Endothelial cell (in vitro differentiated cells): ENCODE results near the gene FAM169A. TPM values are rescaled to one million over a fixed set of nuclear protein-coding genes. Genes with fewer than 3 reads are reported as not detected.
A peak's percentile ranks its signal among the peaks of the same experiment; 100 is the strongest.
"Not testable (repeated sequence)": the region's sequence is repeated elsewhere in the genome, so short reads cannot be mapped to it uniquely, and the experiment has no call there.

Experiments
- DNase-seq: peaks from one replicate; pipeline ENCODE4 v3.0.0; 2021; ENCODE audit warnings: low spot score
- H3K27ac Mint-ChIP-seq: one replicate; pipeline ENCODE4 v1.8.0; 2021; ENCODE audit warnings: mixed read lengths, inconsistent platforms; ENCODE audit not compliant: unreplicated experiment
- H3K27me3 Mint-ChIP-seq: one replicate; pipeline ENCODE4 v1.8.0; 2021; ENCODE audit warnings: mild to moderate bottlenecking, moderate library complexity, mixed read lengths, inconsistent platforms; ENCODE audit not compliant: unreplicated experiment
- H3K36me3 Mint-ChIP-seq: one replicate; pipeline ENCODE4 v1.8.0; 2021; ENCODE audit warnings: mild to moderate bottlenecking, low read depth, mixed read lengths, inconsistent platforms; ENCODE audit not compliant: unreplicated experiment
- H3K4me1 Mint-ChIP-seq: one replicate; pipeline ENCODE4 v1.8.0; 2021; ENCODE audit warnings: mild to moderate bottlenecking, mixed read lengths, inconsistent platforms; ENCODE audit not compliant: unreplicated experiment
- H3K4me3 Mint-ChIP-seq: one replicate; pipeline ENCODE4 v1.8.0; 2021; ENCODE audit warnings: mild to moderate bottlenecking, mixed read lengths, inconsistent platforms; ENCODE audit not compliant: unreplicated experiment
- H3K9me3 Mint-ChIP-seq: one replicate; pipeline ENCODE4 v1.8.0; 2021; ENCODE audit warnings: mixed read lengths, inconsistent platforms; ENCODE audit not compliant: unreplicated experiment
- total RNA-seq: library from RNA; stranded (reverse); fragmentation: NEBNext Ultra II Directional; extraction: Animal tissue kit (Norgen Biotek cat#: 25700); gene quantifications from one replicate; pipeline ENCODE4 v1.2.1, GENCODE V29; 2021; ENCODE audit not compliant: unreplicated experiment
- TF ChIP-seq, protein P1 (sequence below): fragments of 200-600 bp; sonication (generic); IDR thresholded peaks from one replicate; pipeline ENCODE4 v1.5.0; 2021; ENCODE audit warnings: antibody characterized with exemption; ENCODE audit not compliant: unreplicated experiment

Gene FAM169A
- total RNA-seq, 1 donor from 2014 or later, result 21.1 TPM

DNA sequence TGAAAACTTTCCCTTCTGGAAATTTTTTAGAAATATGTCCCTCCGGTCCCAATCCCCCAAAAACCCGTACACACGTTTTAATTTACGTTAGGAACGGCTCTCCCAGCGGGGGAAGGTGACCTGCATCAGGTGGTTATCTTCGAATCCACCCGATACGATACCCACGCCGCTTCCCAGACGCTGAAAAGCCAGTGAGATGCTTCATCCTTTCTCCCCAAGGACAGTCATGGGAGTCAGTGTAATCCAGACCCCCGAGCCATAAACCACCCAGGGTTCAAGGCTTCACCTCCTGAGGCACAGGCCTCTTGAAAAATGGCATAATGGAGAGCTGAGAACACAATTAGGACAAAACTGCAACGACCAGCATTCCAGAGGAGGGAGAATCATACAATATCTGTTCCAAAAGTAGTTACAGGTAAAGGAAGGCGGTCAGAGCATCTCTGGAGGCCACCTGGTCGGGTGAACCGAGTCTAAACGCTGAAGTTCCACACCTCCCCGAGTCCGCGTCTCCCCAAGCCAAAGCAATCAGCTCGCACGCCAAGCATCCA, 857 bp downstream of the FAM169A start:
- Mint-ChIP-seq H3K36me3 (peaks cover 4% of the 10 kb centered on the region), H3K4me3 (peak overlapping the region; percentile 96), H3K9me3 (no peaks in the 10 kb centered on the region), H3K27ac (peak overlapping the region; percentile 90), H3K27me3 (peaks cover 5% of the 10 kb centered on the region), H3K4me1 (peaks cover 18% of the 10 kb centered on the region)
- TF ChIP-seq, protein P1, sequence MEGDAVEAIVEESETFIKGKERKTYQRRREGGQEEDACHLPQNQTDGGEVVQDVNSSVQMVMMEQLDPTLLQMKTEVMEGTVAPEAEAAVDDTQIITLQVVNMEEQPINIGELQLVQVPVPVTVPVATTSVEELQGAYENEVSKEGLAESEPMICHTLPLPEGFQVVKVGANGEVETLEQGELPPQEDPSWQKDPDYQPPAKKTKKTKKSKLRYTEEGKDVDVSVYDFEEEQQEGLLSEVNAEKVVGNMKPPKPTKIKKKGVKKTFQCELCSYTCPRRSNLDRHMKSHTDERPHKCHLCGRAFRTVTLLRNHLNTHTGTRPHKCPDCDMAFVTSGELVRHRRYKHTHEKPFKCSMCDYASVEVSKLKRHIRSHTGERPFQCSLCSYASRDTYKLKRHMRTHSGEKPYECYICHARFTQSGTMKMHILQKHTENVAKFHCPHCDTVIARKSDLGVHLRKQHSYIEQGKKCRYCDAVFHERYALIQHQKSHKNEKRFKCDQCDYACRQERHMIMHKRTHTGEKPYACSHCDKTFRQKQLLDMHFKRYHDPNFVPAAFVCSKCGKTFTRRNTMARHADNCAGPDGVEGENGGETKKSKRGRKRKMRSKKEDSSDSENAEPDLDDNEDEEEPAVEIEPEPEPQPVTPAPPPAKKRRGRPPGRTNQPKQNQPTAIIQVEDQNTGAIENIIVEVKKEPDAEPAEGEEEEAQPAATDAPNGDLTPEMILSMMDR, result no peak
- no peak for DNase-seq

DNA sequence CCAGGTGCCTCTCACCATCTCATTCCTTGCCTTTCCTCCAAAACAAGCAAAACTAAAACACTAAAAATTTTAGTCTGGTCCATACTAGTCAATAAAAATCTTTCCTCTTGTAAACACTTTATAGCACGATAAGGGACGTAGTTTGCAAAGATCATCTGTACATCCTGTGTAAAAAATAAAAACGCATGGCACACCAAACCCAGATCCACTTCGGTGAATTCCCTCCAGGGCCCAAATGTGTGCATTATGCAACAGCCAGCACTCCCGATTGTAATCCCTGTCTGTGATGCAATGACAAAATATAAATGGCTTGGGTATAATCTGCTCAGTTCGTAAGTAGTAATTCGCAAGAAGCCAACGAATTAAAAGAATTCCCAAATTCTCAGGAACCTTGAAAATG, 1.4 kb downstream of the FAM169A start:
- Mint-ChIP-seq H3K27me3 (peaks cover 5% of the 10 kb centered on the region), H3K9me3 (no peaks in the 10 kb centered on the region), H3K4me3 (peak overlapping the region; percentile 96), H3K36me3 (peaks cover 4% of the 10 kb centered on the region), H3K27ac (no peak overlapping the region), H3K4me1 (peaks cover 18% of the 10 kb centered on the region)
- DNase-seq, result no peak
- TF ChIP-seq, protein P1, result no peak

DNA sequence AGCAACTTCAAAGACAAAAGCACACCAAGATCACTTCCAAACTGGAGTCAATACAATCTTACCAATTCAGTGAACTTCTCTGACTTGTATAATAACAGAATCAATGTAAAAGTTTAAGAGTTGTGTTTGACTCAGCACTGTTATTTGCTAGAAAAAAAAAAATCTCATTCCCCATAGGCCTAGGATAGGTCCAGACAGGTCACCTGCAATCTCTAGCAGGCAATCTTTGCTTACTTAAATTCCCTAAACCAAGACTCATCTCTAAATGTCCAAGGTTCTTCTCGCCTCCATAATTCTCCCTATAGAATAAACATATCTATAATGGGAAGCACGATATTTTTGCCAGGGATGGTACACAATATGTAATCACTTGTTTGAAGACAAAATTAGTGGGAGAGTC, 2.5 kb downstream of the FAM169A start:
- H3K4me1 Mint-ChIP-seq, result peaks cover 18% of the 10 kb centered on the region
- no peak for DNase-seq
- no peak overlapping the region for H3K27ac Mint-ChIP-seq
- TF ChIP-seq, protein P1, result no peak
- no peak overlapping the region for H3K4me3 Mint-ChIP-seq
- H3K36me3 Mint-ChIP-seq, result peaks cover 4% of the 10 kb centered on the region
- peaks cover 5% of the 10 kb centered on the region for H3K27me3 Mint-ChIP-seq
- no peaks in the 10 kb centered on the region for H3K9me3 Mint-ChIP-seq

DNA sequence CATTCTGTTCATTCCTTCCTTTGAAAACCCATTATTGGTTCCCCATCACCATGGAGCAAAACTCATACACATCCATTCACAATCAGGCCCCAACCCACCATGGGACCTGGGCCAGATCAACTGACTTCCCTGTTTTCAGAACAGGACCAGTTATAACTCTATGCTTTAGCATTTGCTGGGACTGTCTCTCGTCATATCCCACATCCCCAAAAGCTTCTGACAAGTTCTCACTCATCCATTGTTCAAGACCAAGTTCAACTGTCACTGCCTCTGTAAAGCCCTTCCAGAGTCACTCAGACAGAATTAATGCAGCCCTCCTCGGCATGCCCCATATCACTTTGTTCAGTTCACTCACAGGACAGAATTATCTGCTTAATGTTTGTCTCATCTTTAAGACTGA, 4.0 kb downstream of the FAM169A start:
- DNase-seq, result no peak
- no peak overlapping the region for H3K4me3 Mint-ChIP-seq
- H3K27ac Mint-ChIP-seq, result no peak overlapping the region
- peaks cover 18% of the 10 kb centered on the region for H3K4me1 Mint-ChIP-seq
- TF ChIP-seq, protein P1, result no peak
- peaks cover 5% of the 10 kb centered on the region for H3K27me3 Mint-ChIP-seq
- peaks cover 4% of the 10 kb centered on the region for H3K36me3 Mint-ChIP-seq
- no peaks in the 10 kb centered on the region for H3K9me3 Mint-ChIP-seq

DNA sequence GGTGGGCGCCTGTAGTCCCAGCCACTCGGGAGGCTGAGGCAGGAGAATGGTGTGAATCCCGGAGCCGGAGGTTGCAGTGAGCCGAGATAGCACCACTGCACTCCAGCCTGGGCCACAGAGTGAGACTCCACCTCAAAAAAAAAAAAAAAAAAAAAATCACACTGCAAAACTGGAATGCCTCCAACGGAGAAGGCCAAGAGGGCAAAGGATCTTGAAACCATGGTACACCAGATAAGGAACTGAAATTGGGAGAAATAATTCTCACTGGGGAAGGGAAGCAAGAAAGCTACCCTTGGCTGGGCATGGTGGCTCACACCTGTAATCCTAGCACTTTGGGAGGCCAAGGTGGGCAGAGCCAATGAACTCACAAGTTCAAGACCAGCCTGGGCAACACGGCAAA, 9.2 kb downstream of the FAM169A start:
- H3K9me3 Mint-ChIP-seq, H3K4me3 Mint-ChIP-seq, H3K4me1 Mint-ChIP-seq, DNase-seq, H3K27me3 Mint-ChIP-seq, H3K27ac Mint-ChIP-seq: not testable (repeated sequence)
- H3K36me3 Mint-ChIP-seq, result peaks cover 11% of the 10 kb centered on the region
